ENCODE results near the gene KRTAP22-2. TPM values are rescaled to one million over a fixed set of nuclear protein-coding genes. Genes with fewer than 3 reads are reported as not detected.

Gene KRTAP22-2
- polyA plus RNA-seq (2013, experiment 1 of 2): not detected
- polyA plus RNA-seq (2013, experiment 2 of 2): not detected

- Histone ChIP-seq H3K4me3 (ENCODE audit: extremely low read depth, insufficient read depth, low read length, poor library complexity, severe bottlenecking) (no peak within 1 kb of the TSS), H3K9me3 (ENCODE audit: control insufficient read depth, low read length) (no peaks in the 10 kb centered on the region), H3K4me1 (ENCODE audit: control insufficient read depth, insufficient read depth, low read length, poor library complexity, severe bottlenecking) (no peaks in the 10 kb centered on the region), H3K36me3 (ENCODE audit: control insufficient read depth, insufficient read depth, low read length) (no peaks in the 10 kb centered on the region), H3K27ac (ENCODE audit: low read depth, low read length, severe bottlenecking) (no peak within 1 kb of the TSS)
These were observed at the start of gene KRTAP22-2 for GRCh38 chr21:30590297-30590696. Gene KRTAP22-2 (minus strand): TSS chr21:30590397.

DNA sequence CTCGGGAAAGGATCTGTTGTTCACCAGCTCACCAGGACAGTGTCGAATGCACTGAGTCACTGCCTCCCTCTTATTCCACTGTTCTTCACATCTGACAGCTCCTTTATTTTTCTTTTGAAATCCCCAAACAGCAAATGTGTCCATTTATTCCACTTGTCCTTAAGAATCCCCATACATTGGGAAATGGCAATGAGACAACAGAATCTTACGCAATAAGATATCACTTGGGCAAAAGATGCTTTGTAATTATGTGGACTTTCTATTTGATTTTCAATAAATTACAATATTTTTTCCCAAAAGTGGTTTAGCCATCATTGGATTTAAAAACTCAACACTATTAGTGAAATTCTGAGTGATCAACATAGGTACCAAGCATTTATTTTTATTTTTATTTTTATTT lies 48.5 kb upstream of the KRTAP22-2 start:
- no peaks in the 10 kb centered on the region for H3K4me1 ChIP-seq (ENCODE audit: control insufficient read depth, insufficient read depth, low read length, poor library complexity, severe bottlenecking)
- 83 to 100% methylated on average over 1 of the region's 3 CpGs for WGBS, 2 experiments (ENCODE audit: insufficient coverage in 2 of 2)

GRCh38 chr21:30634906-30635305 lies 44.7 kb upstream of the KRTAP22-2 start, which contains the start of gene KRTAP20-2:
Gene KRTAP20-2 (plus strand): TSS chr21:30635206. CDS start chr21:30635264, 58 bp downstream.
- no peaks in the 10 kb centered on the region for H3K9me3 ChIP-seq (ENCODE audit: control insufficient read depth, low read length)
- WGBS, 2 experiments (ENCODE audit: insufficient coverage in 2 of 2): 100% methylated on average over 1 of the region's 1 CpG

More for the DNA sequence above, 48.5 kb upstream of the KRTAP22-2 start:
- H3K9me3 ChIP-seq (ENCODE audit: control insufficient read depth, low read length): no peaks in the 10 kb centered on the region
- H3K4me3 ChIP-seq (ENCODE audit: extremely low read depth, insufficient read depth, low read length, poor library complexity, severe bottlenecking): no peak overlapping the region
- no peaks in the 10 kb centered on the region for H3K36me3 ChIP-seq (ENCODE audit: control insufficient read depth, insufficient read depth, low read length)
- H3K27ac ChIP-seq (ENCODE audit: low read depth, low read length, severe bottlenecking): no peak overlapping the region

GRCh38 chr21:30629200-30629599 lies 39.0 kb upstream of the KRTAP22-2 start:
- Histone ChIP-seq H3K9me3 (ENCODE audit: control insufficient read depth, low read length) (no peaks in the 10 kb centered on the region), H3K4me3 (ENCODE audit: extremely low read depth, insufficient read depth, low read length, poor library complexity, severe bottlenecking) (no peak overlapping the region), H3K36me3 (ENCODE audit: control insufficient read depth, insufficient read depth, low read length) (no peaks in the 10 kb centered on the region), H3K27ac (ENCODE audit: low read depth, low read length, severe bottlenecking) (no peak overlapping the region), H3K4me1 (ENCODE audit: control insufficient read depth, insufficient read depth, low read length, poor library complexity, severe bottlenecking) (no peaks in the 10 kb centered on the region)
- 100% methylated on average over 1 of the region's 1 CpG; no CpG with 5 or more reads in 1 of the 2 experiments for WGBS, 2 experiments (ENCODE audit: insufficient coverage in 2 of 2)

More at GRCh38 chr21:30634906-30635305, 44.7 kb upstream of the KRTAP22-2 start, which contains the start of gene KRTAP20-2:
- no peak within 1 kb of the TSS for H3K27ac ChIP-seq (ENCODE audit: low read depth, low read length, severe bottlenecking)
- H3K4me3 ChIP-seq (ENCODE audit: extremely low read depth, insufficient read depth, low read length, poor library complexity, severe bottlenecking): no peak within 1 kb of the TSS
- no peaks in the 10 kb centered on the region for H3K4me1 ChIP-seq (ENCODE audit: control insufficient read depth, insufficient read depth, low read length, poor library complexity, severe bottlenecking)
- no peaks in the 10 kb centered on the region for H3K36me3 ChIP-seq (ENCODE audit: control insufficient read depth, insufficient read depth, low read length)

DNA sequence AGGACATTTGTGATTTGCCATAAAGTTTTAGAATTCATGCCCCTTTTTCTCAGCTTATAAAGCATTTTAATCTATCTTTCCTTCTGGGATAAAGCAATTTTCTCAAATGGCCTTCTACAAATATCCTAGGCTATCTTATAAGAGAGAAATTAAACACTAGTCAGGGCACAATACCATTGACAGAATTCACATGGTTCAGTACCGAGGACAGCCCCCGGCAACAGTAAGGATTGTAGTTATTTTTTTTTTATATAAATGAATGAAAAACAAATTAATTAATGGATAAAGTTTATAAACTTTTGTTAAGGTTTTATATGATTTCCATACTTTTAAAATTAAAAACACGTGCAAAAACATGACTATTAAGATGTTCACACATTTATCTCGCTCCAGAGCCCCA lies 37.9 kb upstream of the KRTAP22-2 start:
- Histone ChIP-seq H3K27ac (ENCODE audit: low read depth, low read length, severe bottlenecking) (no peak overlapping the region), H3K36me3 (ENCODE audit: control insufficient read depth, insufficient read depth, low read length) (no peaks in the 10 kb centered on the region)
- no CpG with 5 or more reads among the region's 4 CpGs for WGBS, 2 experiments (ENCODE audit: insufficient coverage in 2 of 2)

DNA sequence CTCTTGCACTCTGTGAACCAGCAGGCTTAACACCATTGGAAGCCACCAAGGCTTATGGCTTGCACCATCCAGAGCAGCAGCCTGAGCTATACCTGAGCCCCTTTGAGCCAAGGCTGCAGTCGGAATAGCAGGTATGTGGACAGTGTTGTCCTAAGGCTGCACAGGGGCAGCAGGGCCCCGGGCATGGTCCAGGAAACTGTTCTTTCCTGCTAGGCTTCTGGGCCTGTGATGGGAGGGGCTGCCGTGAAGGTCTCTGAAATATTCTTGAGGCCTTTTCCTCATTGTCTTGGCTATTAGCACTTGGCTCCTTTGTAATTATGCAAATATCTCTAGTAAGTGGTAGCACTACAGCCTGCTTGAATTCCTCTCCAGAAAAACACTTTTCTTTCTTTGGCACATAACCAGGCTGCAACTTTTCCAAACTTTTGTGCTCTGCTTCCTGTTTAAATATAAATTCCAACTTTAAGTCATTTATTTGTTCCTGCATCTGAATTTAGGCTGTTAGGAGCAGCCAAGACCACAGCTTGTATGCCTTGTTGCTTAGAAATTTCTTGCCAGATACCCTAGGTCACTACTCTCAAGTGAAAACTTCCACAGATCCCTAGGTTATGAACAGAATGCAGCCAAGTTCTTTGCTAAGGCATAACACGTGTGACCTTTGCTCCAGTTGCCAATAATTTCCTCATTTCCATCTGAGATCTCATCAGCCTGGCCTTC lies 35.4 kb upstream of the KRTAP22-2 start:
- no peak overlapping the region for H3K27ac ChIP-seq (ENCODE audit: low read depth, low read length, severe bottlenecking)
- H3K4me1 ChIP-seq (ENCODE audit: control insufficient read depth, insufficient read depth, low read length, poor library complexity, severe bottlenecking): no peaks in the 10 kb centered on the region
- WGBS, 2 experiments (ENCODE audit: insufficient coverage in 2 of 2): 44 to 65% methylated on average over 1 to 3 of the region's 4 CpGs
- no peaks in the 10 kb centered on the region for H3K36me3 ChIP-seq (ENCODE audit: control insufficient read depth, insufficient read depth, low read length)
- H3K4me3 ChIP-seq (ENCODE audit: extremely low read depth, insufficient read depth, low read length, poor library complexity, severe bottlenecking): no peak overlapping the region
- H3K9me3 ChIP-seq (ENCODE audit: control insufficient read depth, low read length): no peaks in the 10 kb centered on the region

More for the DNA sequence above, 37.9 kb upstream of the KRTAP22-2 start:
- Histone ChIP-seq H3K9me3 (ENCODE audit: control insufficient read depth, low read length) (no peaks in the 10 kb centered on the region), H3K4me3 (ENCODE audit: extremely low read depth, insufficient read depth, low read length, poor library complexity, severe bottlenecking) (no peak overlapping the region), H3K4me1 (ENCODE audit: control insufficient read depth, insufficient read depth, low read length, poor library complexity, severe bottlenecking) (no peaks in the 10 kb centered on the region)

DNA sequence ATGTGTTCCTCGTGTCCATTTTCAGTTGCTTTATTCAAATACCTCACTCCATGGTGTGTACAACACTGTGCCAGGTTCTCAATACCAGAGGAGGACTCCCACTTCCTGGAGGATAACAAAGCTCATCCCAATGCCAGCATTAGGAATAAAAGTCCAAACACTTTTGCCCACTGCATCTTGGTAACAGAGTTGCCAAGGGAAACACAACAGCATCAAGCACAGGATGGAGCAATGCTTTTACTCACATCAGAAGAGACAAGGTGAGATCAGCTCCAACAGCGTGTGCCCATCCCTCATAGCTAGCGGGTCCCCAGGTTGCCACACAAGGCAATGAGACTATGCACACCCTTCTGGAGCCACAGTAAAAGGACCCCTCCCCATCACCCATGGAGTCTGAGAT lies 33.2 kb upstream of the KRTAP22-2 start:
- WGBS, 2 experiments (ENCODE audit: insufficient coverage in 2 of 2): 93 to 100% methylated on average over 1 to 3 of the region's 3 CpGs
- H3K9me3 ChIP-seq (ENCODE audit: control insufficient read depth, low read length): no peaks in the 10 kb centered on the region
- no peak overlapping the region for H3K4me3 ChIP-seq (ENCODE audit: extremely low read depth, insufficient read depth, low read length, poor library complexity, severe bottlenecking)
- H3K27ac ChIP-seq (ENCODE audit: low read depth, low read length, severe bottlenecking): no peak overlapping the region
- no peaks in the 10 kb centered on the region for H3K4me1 ChIP-seq (ENCODE audit: control insufficient read depth, insufficient read depth, low read length, poor library complexity, severe bottlenecking)
- H3K36me3 ChIP-seq (ENCODE audit: control insufficient read depth, insufficient read depth, low read length): no peaks in the 10 kb centered on the region

GRCh38 chr21:30620522-30620921 lies 30.3 kb upstream of the KRTAP22-2 start, which contains the start of gene KRTAP20-4:
Gene KRTAP20-4 (plus strand): TSS chr21:30620627.
- no CpG with 5 or more reads among the region's 3 CpGs for WGBS, 2 experiments (ENCODE audit: insufficient coverage in 2 of 2)
- no peaks in the 10 kb centered on the region for H3K9me3 ChIP-seq (ENCODE audit: control insufficient read depth, low read length)
- no peaks in the 10 kb centered on the region for H3K4me1 ChIP-seq (ENCODE audit: control insufficient read depth, insufficient read depth, low read length, poor library complexity, severe bottlenecking)
- H3K4me3 ChIP-seq (ENCODE audit: extremely low read depth, insufficient read depth, low read length, poor library complexity, severe bottlenecking): no peak within 1 kb of the TSS
- no peak within 1 kb of the TSS for H3K27ac ChIP-seq (ENCODE audit: low read depth, low read length, severe bottlenecking)
- no peaks in the 10 kb centered on the region for H3K36me3 ChIP-seq (ENCODE audit: control insufficient read depth, insufficient read depth, low read length)

GRCh38 chr21:30620080-30620479 lies 29.9 kb upstream of the KRTAP22-2 start:
- Histone ChIP-seq H3K9me3 (ENCODE audit: control insufficient read depth, low read length) (no peaks in the 10 kb centered on the region), H3K4me3 (ENCODE audit: extremely low read depth, insufficient read depth, low read length, poor library complexity, severe bottlenecking) (no peak overlapping the region), H3K36me3 (ENCODE audit: control insufficient read depth, insufficient read depth, low read length) (no peaks in the 10 kb centered on the region), H3K4me1 (ENCODE audit: control insufficient read depth, insufficient read depth, low read length, poor library complexity, severe bottlenecking) (no peaks in the 10 kb centered on the region), H3K27ac (ENCODE audit: low read depth, low read length, severe bottlenecking) (no peak overlapping the region)

- Histone ChIP-seq H3K36me3 (ENCODE audit: control insufficient read depth, insufficient read depth, low read length) (no peaks in the 10 kb centered on the region), H3K27ac (ENCODE audit: low read depth, low read length, severe bottlenecking) (no peak within 1 kb of the TSS), H3K4me1 (ENCODE audit: control insufficient read depth, insufficient read depth, low read length, poor library complexity, severe bottlenecking) (no peaks in the 10 kb centered on the region), H3K9me3 (ENCODE audit: control insufficient read depth, low read length) (no peaks in the 10 kb centered on the region), H3K4me3 (ENCODE audit: extremely low read depth, insufficient read depth, low read length, poor library complexity, severe bottlenecking) (no peak within 1 kb of the TSS)
- no CpG with 5 or more reads among the region's 2 CpGs for WGBS, 2 experiments (ENCODE audit: insufficient coverage in 2 of 2)
These were observed 25.9 kb upstream of the KRTAP22-2 start, which contains the start of gene KRTAP20-1 for GRCh38 chr21:30616125-30616524. Gene KRTAP20-1 (plus strand): TSS chr21:30616425. CDS start chr21:30616455, 30 bp downstream.

DNA sequence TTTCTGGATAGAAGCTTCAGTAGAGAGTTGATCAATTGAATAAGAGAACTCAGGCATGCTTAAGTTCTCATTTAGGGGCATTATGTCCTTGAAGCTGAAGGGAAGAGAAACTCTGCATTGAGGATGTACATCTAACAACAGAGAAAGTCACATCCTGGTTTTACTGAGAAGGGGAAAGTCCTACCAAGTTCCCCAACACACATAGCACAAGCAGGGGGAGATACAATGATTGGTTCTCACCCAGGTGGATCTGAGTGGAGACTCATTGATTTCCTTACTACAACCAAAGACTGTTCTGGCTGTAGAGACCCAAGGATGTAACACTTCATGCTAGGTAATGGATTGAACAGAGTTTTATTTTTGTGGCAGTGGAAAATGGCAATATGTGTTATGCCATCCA lies 25.0 kb upstream of the KRTAP22-2 start:
- H3K4me3 ChIP-seq (ENCODE audit: extremely low read depth, insufficient read depth, low read length, poor library complexity, severe bottlenecking): no peak overlapping the region
- no peaks in the 10 kb centered on the region for H3K36me3 ChIP-seq (ENCODE audit: control insufficient read depth, insufficient read depth, low read length)
- H3K27ac ChIP-seq (ENCODE audit: low read depth, low read length, severe bottlenecking): no peak overlapping the region
- no peaks in the 10 kb centered on the region for H3K4me1 ChIP-seq (ENCODE audit: control insufficient read depth, insufficient read depth, low read length, poor library complexity, severe bottlenecking)
- no peaks in the 10 kb centered on the region for H3K9me3 ChIP-seq (ENCODE audit: control insufficient read depth, low read length)
